GM23338 (cell line): Measurements from ENCODE around the gene ARHGEF10L. TPM values are rescaled to one million over a fixed set of nuclear protein-coding genes. Genes with fewer than 3 reads are reported as not detected.

Source experiments
- ATAC-seq: fragments of 200-7000 bp; cut with Tn5 transposase; 3 replicates; pipeline ENCODE4 v1.9.1; 2020
- DNase-seq: peaks from one replicate; pipeline ENCODE4 v3.0.0-alpha.2; 2015; ENCODE audit warnings: low spot score
- H2AFZ ChIP-seq: fragments of 200-600 bp; sonication (generic); 2 replicates; pipeline ENCODE4 v1.8.0; 2016; ENCODE audit warnings: antibody characterized with exemption, mild to moderate bottlenecking, moderate library complexity
- H3F3A ChIP-seq: fragments of 200-600 bp; sonication (generic); replicated peaks from 2 replicates; pipeline ENCODE4 v1.8.0; 2017; ENCODE audit warnings: antibody characterized with exemption, mixed run types, low read depth
- H3K27ac ChIP-seq: fragments of 200-600 bp; sonication (generic); 2 replicates; pipeline ENCODE4 v1.6.1; 2016; ENCODE audit warnings: low read depth
- H3K27me3 ChIP-seq: fragments of 200-600 bp; sonication (generic); 2 replicates; pipeline ENCODE4 v1.8.0; 2016; ENCODE audit warnings: mild to moderate bottlenecking, mixed run types, moderate library complexity; ENCODE audit not compliant: insufficient read depth
- H3K36me3 ChIP-seq: fragments of 200-600 bp; sonication (generic); 2 replicates; pipeline ENCODE4 v1.8.0; 2016; ENCODE audit warnings: mild to moderate bottlenecking; ENCODE audit not compliant: insufficient read depth
- H3K4me1 ChIP-seq: fragments of 200-600 bp; sonication (generic); 2 replicates; pipeline ENCODE4 v1.8.0; 2016; ENCODE audit warnings: mild to moderate bottlenecking, moderate library complexity; ENCODE audit not compliant: insufficient read depth
- H3K4me2 ChIP-seq: fragments of 200-600 bp; sonication (generic); 2 replicates; pipeline ENCODE4 v1.7.1; 2017; ENCODE audit warnings: mixed run types
- H3K4me3 ChIP-seq: fragments of 200-600 bp; sonication (generic); 2 replicates; pipeline ENCODE4 v1.6.1; 2016; ENCODE audit warnings: mixed run types
- H3K79me2 ChIP-seq: fragments of 200-600 bp; sonication (generic); replicated peaks from 2 replicates; pipeline ENCODE4 v1.8.0; 2017; ENCODE audit warnings: mild to moderate bottlenecking; ENCODE audit not compliant: insufficient read depth
- H3K9me2 ChIP-seq: fragments of 200-600 bp; sonication (generic); 2 replicates; pipeline ENCODE4 v1.8.0; 2017; ENCODE audit not compliant: insufficient read depth
- H4K20me1 ChIP-seq: fragments of 200-600 bp; sonication (generic); replicated peaks from 2 replicates; pipeline ENCODE4 v1.8.0; 2017; ENCODE audit warnings: mild to moderate bottlenecking; ENCODE audit not compliant: insufficient read depth
- H3K27ac Mint-ChIP-seq: 2 replicates; pipeline ENCODE4 v1.8.0; 2020; ENCODE audit warnings: inconsistent platforms, mild to moderate bottlenecking, moderate library complexity, mixed read lengths
- H3K27me3 Mint-ChIP-seq: 3 replicates; pipeline ENCODE4 v1.8.0; 2022; ENCODE audit warnings: low read depth, mild to moderate bottlenecking, moderate library complexity, mixed read lengths, inconsistent platforms; ENCODE audit not compliant: insufficient read depth, poor library complexity
- H3K36me3 Mint-ChIP-seq: 3 replicates; pipeline ENCODE4 v1.8.0; 2021; ENCODE audit warnings: low read depth, mild to moderate bottlenecking, inconsistent platforms, moderate library complexity, mixed read lengths
- H3K4me1 Mint-ChIP-seq: 3 replicates; pipeline ENCODE4 v1.8.0; 2020; ENCODE audit warnings: mild to moderate bottlenecking, inconsistent platforms, mixed read lengths
- H3K4me3 Mint-ChIP-seq: 3 replicates; pipeline ENCODE4 v1.8.0; 2021; ENCODE audit warnings: moderate library complexity, mild to moderate bottlenecking, inconsistent platforms, mixed read lengths
- H3K9me3 Mint-ChIP-seq: 3 replicates; pipeline ENCODE4 v1.8.0; 2020; ENCODE audit warnings: moderate library complexity, mild to moderate bottlenecking, inconsistent platforms, mixed read lengths
- EZH2 ChIP-seq: fragments of 200-600 bp; sonication (generic); IDR thresholded peaks from one replicate; pipeline ENCODE4 v1.8.0; 2017; ENCODE audit warnings: antibody characterized with exemption, mild to moderate bottlenecking, low read depth; ENCODE audit not compliant: unreplicated experiment
- EZH2phosphoT487 ChIP-seq: fragments of 200-600 bp; sonication (generic); IDR thresholded peaks from one replicate; pipeline ENCODE4 v1.8.1; 2018; ENCODE audit warnings: antibody characterized with exemption; ENCODE audit not compliant: unreplicated experiment
- NANOG ChIP-seq: IDR thresholded peaks from 2 replicates; pipeline ENCODE4 v1.6.1; 2016; ENCODE audit warnings: antibody characterized with exemption, borderline replicate concordance
- POLR2AphosphoS5 ChIP-seq: IDR thresholded peaks from 2 replicates; pipeline ENCODE4 v1.6.1; 2016; ENCODE audit warnings: antibody characterized with exemption, low read depth
- REST ChIP-seq: IDR thresholded peaks from one replicate; pipeline ENCODE4 v1.6.1; 2018; ENCODE audit warnings: antibody characterized with exemption; ENCODE audit not compliant: unreplicated experiment
- ZNF114 ChIP-seq: fragments of 250-450 bp; sonication (Bioruptor Pico); IDR thresholded peaks from 2 replicates; pipeline ENCODE4 v1.5.0; 2020; ENCODE audit warnings: mild to moderate bottlenecking, moderate library complexity
- ZNF331 ChIP-seq: fragments of 250-450 bp; sonication (Bioruptor Pico); IDR thresholded peaks from 2 replicates; pipeline ENCODE4 v1.5.0; 2020; ENCODE audit warnings: low read depth, mild to moderate bottlenecking, moderate library complexity
- ZNF462 ChIP-seq: fragments of 250-450 bp; sonication (Bioruptor Pico); IDR thresholded peaks from 2 replicates; pipeline ENCODE4 v1.5.0; 2020; ENCODE audit warnings: mild to moderate bottlenecking, moderate library complexity
- polyA plus RNA-seq: library from polyadenylated mRNA; unstranded; fragments of >200 nt; fragmentation: Nextera tagmentation; extraction: Ambion mirVana; gene quantifications from 2 replicates; pipeline ENCODE4 v1.2.1, GENCODE V29; 2016
- total RNA-seq: library from RNA; depleted of rRNA; stranded (reverse); fragments of >200 nt; shearing (Covaris generic); gene quantifications from 2 replicates; pipeline ENCODE4 v1.2.3, GENCODE V29; 2014

The ARHGEF10L gene
- total and polyA plus RNA-seq, 2 experiments from 2014 or later = 12.1 to 46.8 TPM

- TF ChIP-seq ZNF462 (CRISPR knock-in tag) (no peak), ZNF331 (no peak), EZH2phosphoT487 (no peak)
These were observed 115.0 kb downstream of the ARHGEF10L start (continued) for GRCh38 chr1:17654519-17654918.

GRCh38 chr1:17655169-17655568 is 115.7 kb downstream of the ARHGEF10L start:
- H3K27ac Mint-ChIP-seq = no peak overlapping the region
- no peaks in the 10 kb centered on the region for H3K27me3 ChIP-seq
- H3K36me3 Mint-ChIP-seq = peaks cover 32% of the 10 kb centered on the region
- no peaks in the 10 kb centered on the region for H3K4me1 Mint-ChIP-seq
- no peaks in the 10 kb centered on the region for H4K20me1 ChIP-seq
- ATAC-seq = no peak
- DNase-seq = no peak
- H3K4me3 ChIP-seq = no peak overlapping the region
- no peaks in the 10 kb centered on the region for H3K9me2 ChIP-seq
- peaks cover 3% of the 10 kb centered on the region for H3K27me3 Mint-ChIP-seq
- H3K4me3 Mint-ChIP-seq = no peak overlapping the region
- H3K4me1 ChIP-seq = no peaks in the 10 kb centered on the region
- no peaks in the 10 kb centered on the region; the same call in 2 of the 3 replicates for H3K9me3 Mint-ChIP-seq
- no peak overlapping the region for H3K27ac ChIP-seq
- H3K4me2 ChIP-seq = no peak overlapping the region
- no peaks in the 10 kb centered on the region for H3K79me2 ChIP-seq
- H3K36me3 ChIP-seq = peaks cover 4% of the 10 kb centered on the region; the same call in 1 of the 2 replicates
- H2AFZ ChIP-seq = no peak overlapping the region
- H3F3A ChIP-seq = no peaks in the 10 kb centered on the region
- no peak for TF ChIP-seq EZH2
- no peak for TF ChIP-seq POLR2AphosphoS5
- TF ChIP-seq ZNF114 (CRISPR knock-in tag) = no peak
- no peak for TF ChIP-seq NANOG
- TF ChIP-seq REST = no peak
- TF ChIP-seq EZH2phosphoT487 = no peak
- TF ChIP-seq ZNF331 = no peak
